HL-60/S4 treated with phorbol 12-myristate 13-acetate at 8.2 ng/mL for 4 days and 3 days (cell line): ENCODE results near the gene CCDC88C.

ENCODE experiments used
- in situ Hi-C: fragments of 300-500 bp; cut with MboI; formaldehyde crosslinking; loops from 2 replicates; pipeline ENCODE4 v1.15.0; 2022; ENCODE audit warnings: low sequenced_read_pairs

Gene CCDC88C

GRCh38 chr14:91397965-91398591 lies 19.5 kb downstream of the CCDC88C start:
- in situ Hi-C loops: no loop called here

- in situ Hi-C loops: no loop called here
These were observed 20.4 kb downstream of the CCDC88C start for GRCh38 chr14:91396959-91397815.

- in situ Hi-C loops: no loop called here
These were observed 21.5 kb downstream of the CCDC88C start for GRCh38 chr14:91396013-91396660.

GRCh38 chr14:91395466-91395865 lies 22.2 kb downstream of the CCDC88C start:
- in situ Hi-C loops: no loop called here

GRCh38 chr14:91394105-91395081 lies 23.2 kb downstream of the CCDC88C start:
- in situ Hi-C loops: no loop called here

GRCh38 chr14:91392623-91393303 lies 24.9 kb downstream of the CCDC88C start:
- in situ Hi-C loops: no loop called here

- in situ Hi-C loops: no loop called here
These were observed 27.3 kb downstream of the CCDC88C start for GRCh38 chr14:91390165-91390778.

GRCh38 chr14:91389150-91389549 lies 28.5 kb downstream of the CCDC88C start:
- in situ Hi-C loops: no loop called here

- in situ Hi-C loops: no loop called here
These were observed 29.1 kb downstream of the CCDC88C start for GRCh38 chr14:91388551-91388975.

GRCh38 chr14:91387951-91388381 lies 29.7 kb downstream of the CCDC88C start:
- in situ Hi-C loops: no loop called here

- in situ Hi-C loops: no loop called here
These were observed 30.3 kb downstream of the CCDC88C start for GRCh38 chr14:91387169-91387835.

GRCh38 chr14:91385697-91386096 lies 31.9 kb downstream of the CCDC88C start:
- in situ Hi-C loops: no loop called here

- in situ Hi-C loops: no loop called here
These were observed 32.4 kb downstream of the CCDC88C start for GRCh38 chr14:91385224-91385623.

- in situ Hi-C loops: no loop called here
These were observed 34.2 kb downstream of the CCDC88C start for GRCh38 chr14:91383439-91383838.

GRCh38 chr14:91381801-91382670 lies 35.6 kb downstream of the CCDC88C start:
- in situ Hi-C loops: no loop called here

- in situ Hi-C loops: no loop called here
These were observed 36.8 kb downstream of the CCDC88C start for GRCh38 chr14:91380610-91381371.

- in situ Hi-C loops: no loop called here
These were observed 37.5 kb downstream of the CCDC88C start for GRCh38 chr14:91380123-91380522.
